GM23338 (cell line): ENCODE results near the gene RAD51D. TPM values are rescaled to one million over a fixed set of nuclear protein-coding genes. Genes with fewer than 3 reads are reported as not detected.

Experiments
- ATAC-seq: fragments of 200-7000 bp; cut with Tn5 transposase; 3 replicates; pipeline ENCODE4 v1.9.1; 2020
- DNase-seq: peaks from one replicate; pipeline ENCODE4 v3.0.0-alpha.2; 2015; ENCODE audit warnings: low spot score
- H2AFZ ChIP-seq: fragments of 200-600 bp; sonication (generic); 2 replicates; pipeline ENCODE4 v1.8.0; 2016; ENCODE audit warnings: antibody characterized with exemption, mild to moderate bottlenecking, moderate library complexity
- H3F3A ChIP-seq: fragments of 200-600 bp; sonication (generic); replicated peaks from 2 replicates; pipeline ENCODE4 v1.8.0; 2017; ENCODE audit warnings: antibody characterized with exemption, mixed run types, low read depth
- H3K27ac ChIP-seq: fragments of 200-600 bp; sonication (generic); 2 replicates; pipeline ENCODE4 v1.6.1; 2016; ENCODE audit warnings: low read depth
- H3K27me3 ChIP-seq: fragments of 200-600 bp; sonication (generic); 2 replicates; pipeline ENCODE4 v1.8.0; 2016; ENCODE audit warnings: mild to moderate bottlenecking, mixed run types, moderate library complexity; ENCODE audit not compliant: insufficient read depth
- H3K36me3 ChIP-seq: fragments of 200-600 bp; sonication (generic); 2 replicates; pipeline ENCODE4 v1.8.0; 2016; ENCODE audit warnings: mild to moderate bottlenecking; ENCODE audit not compliant: insufficient read depth
- H3K4me1 ChIP-seq: fragments of 200-600 bp; sonication (generic); 2 replicates; pipeline ENCODE4 v1.8.0; 2016; ENCODE audit warnings: mild to moderate bottlenecking, moderate library complexity; ENCODE audit not compliant: insufficient read depth
- H3K4me2 ChIP-seq: fragments of 200-600 bp; sonication (generic); 2 replicates; pipeline ENCODE4 v1.7.1; 2017; ENCODE audit warnings: mixed run types
- H3K4me3 ChIP-seq: fragments of 200-600 bp; sonication (generic); 2 replicates; pipeline ENCODE4 v1.6.1; 2016; ENCODE audit warnings: mixed run types
- H3K79me2 ChIP-seq: fragments of 200-600 bp; sonication (generic); replicated peaks from 2 replicates; pipeline ENCODE4 v1.8.0; 2017; ENCODE audit warnings: mild to moderate bottlenecking; ENCODE audit not compliant: insufficient read depth
- H3K9me2 ChIP-seq: fragments of 200-600 bp; sonication (generic); 2 replicates; pipeline ENCODE4 v1.8.0; 2017; ENCODE audit not compliant: insufficient read depth
- H4K20me1 ChIP-seq: fragments of 200-600 bp; sonication (generic); replicated peaks from 2 replicates; pipeline ENCODE4 v1.8.0; 2017; ENCODE audit warnings: mild to moderate bottlenecking; ENCODE audit not compliant: insufficient read depth
- H3K27ac Mint-ChIP-seq: 2 replicates; pipeline ENCODE4 v1.8.0; 2020; ENCODE audit warnings: inconsistent platforms, mild to moderate bottlenecking, moderate library complexity, mixed read lengths
- H3K27me3 Mint-ChIP-seq: 3 replicates; pipeline ENCODE4 v1.8.0; 2022; ENCODE audit warnings: low read depth, mild to moderate bottlenecking, moderate library complexity, mixed read lengths, inconsistent platforms; ENCODE audit not compliant: insufficient read depth, poor library complexity
- H3K36me3 Mint-ChIP-seq: 3 replicates; pipeline ENCODE4 v1.8.0; 2021; ENCODE audit warnings: low read depth, mild to moderate bottlenecking, inconsistent platforms, moderate library complexity, mixed read lengths
- H3K4me1 Mint-ChIP-seq: 3 replicates; pipeline ENCODE4 v1.8.0; 2020; ENCODE audit warnings: mild to moderate bottlenecking, inconsistent platforms, mixed read lengths
- H3K4me3 Mint-ChIP-seq: 3 replicates; pipeline ENCODE4 v1.8.0; 2021; ENCODE audit warnings: moderate library complexity, mild to moderate bottlenecking, inconsistent platforms, mixed read lengths
- H3K9me3 Mint-ChIP-seq: 3 replicates; pipeline ENCODE4 v1.8.0; 2020; ENCODE audit warnings: moderate library complexity, mild to moderate bottlenecking, inconsistent platforms, mixed read lengths
- CREB1 ChIP-seq: fragments of 250-450 bp; sonication (Bioruptor Pico); IDR thresholded peaks from 2 replicates; pipeline ENCODE4 v1.5.0; 2020; ENCODE audit warnings: low read depth, mild to moderate bottlenecking, moderate library complexity
- CTCF ChIP-seq, 2 experiments: fragments of 200-600 bp in 1 of 2; sonication (generic) in 1 of 2; conservative IDR thresholded peaks; 2 replicates each; pipeline versions ENCODE4 v1.5.1 to v1.6.1; 2016 to 2017; ENCODE audit warnings: antibody characterized with exemption in 2 of 2, low read depth in 2 of 2, mild to moderate bottlenecking in 2 of 2, moderate library complexity in 1 of 2
- ETS1 ChIP-seq: IDR thresholded peaks from 2 replicates; pipeline ENCODE4 v1.6.1; 2016; ENCODE audit warnings: antibody characterized with exemption
- EZH2 ChIP-seq: fragments of 200-600 bp; sonication (generic); IDR thresholded peaks from one replicate; pipeline ENCODE4 v1.8.0; 2017; ENCODE audit warnings: antibody characterized with exemption, mild to moderate bottlenecking, low read depth; ENCODE audit not compliant: unreplicated experiment
- EZH2phosphoT487 ChIP-seq: fragments of 200-600 bp; sonication (generic); IDR thresholded peaks from one replicate; pipeline ENCODE4 v1.8.1; 2018; ENCODE audit warnings: antibody characterized with exemption; ENCODE audit not compliant: unreplicated experiment
- JUNB ChIP-seq: IDR thresholded peaks from one replicate; pipeline ENCODE4 v1.6.1; 2016; ENCODE audit warnings: antibody characterized with exemption; ENCODE audit not compliant: unreplicated experiment
- NANOG ChIP-seq: IDR thresholded peaks from 2 replicates; pipeline ENCODE4 v1.6.1; 2016; ENCODE audit warnings: antibody characterized with exemption, borderline replicate concordance
- POLR2AphosphoS5 ChIP-seq: IDR thresholded peaks from 2 replicates; pipeline ENCODE4 v1.6.1; 2016; ENCODE audit warnings: antibody characterized with exemption, low read depth
- REST ChIP-seq: IDR thresholded peaks from one replicate; pipeline ENCODE4 v1.6.1; 2018; ENCODE audit warnings: antibody characterized with exemption; ENCODE audit not compliant: unreplicated experiment
- STAT1 ChIP-seq: IDR thresholded peaks from one replicate; pipeline ENCODE4 v1.6.1; 2016; ENCODE audit warnings: antibody characterized with exemption; ENCODE audit not compliant: unreplicated experiment
- ZNF114 ChIP-seq: fragments of 250-450 bp; sonication (Bioruptor Pico); IDR thresholded peaks from 2 replicates; pipeline ENCODE4 v1.5.0; 2020; ENCODE audit warnings: mild to moderate bottlenecking, moderate library complexity
- ZNF331 ChIP-seq: fragments of 250-450 bp; sonication (Bioruptor Pico); IDR thresholded peaks from 2 replicates; pipeline ENCODE4 v1.5.0; 2020; ENCODE audit warnings: low read depth, mild to moderate bottlenecking, moderate library complexity
- ZNF462 ChIP-seq: fragments of 250-450 bp; sonication (Bioruptor Pico); IDR thresholded peaks from 2 replicates; pipeline ENCODE4 v1.5.0; 2020; ENCODE audit warnings: mild to moderate bottlenecking, moderate library complexity
- polyA plus RNA-seq: library from polyadenylated mRNA; unstranded; fragments of >200 nt; fragmentation: Nextera tagmentation; extraction: Ambion mirVana; gene quantifications from 2 replicates; pipeline ENCODE4 v1.2.1, GENCODE V29; 2016
- total RNA-seq: library from RNA; depleted of rRNA; stranded (reverse); fragments of >200 nt; shearing (Covaris generic); gene quantifications from 2 replicates; pipeline ENCODE4 v1.2.3, GENCODE V29; 2014

Gene RAD51D
- total and polyA plus RNA-seq, 2 experiments from 2014 or later: 5.9 to 11.0 TPM

DNA sequence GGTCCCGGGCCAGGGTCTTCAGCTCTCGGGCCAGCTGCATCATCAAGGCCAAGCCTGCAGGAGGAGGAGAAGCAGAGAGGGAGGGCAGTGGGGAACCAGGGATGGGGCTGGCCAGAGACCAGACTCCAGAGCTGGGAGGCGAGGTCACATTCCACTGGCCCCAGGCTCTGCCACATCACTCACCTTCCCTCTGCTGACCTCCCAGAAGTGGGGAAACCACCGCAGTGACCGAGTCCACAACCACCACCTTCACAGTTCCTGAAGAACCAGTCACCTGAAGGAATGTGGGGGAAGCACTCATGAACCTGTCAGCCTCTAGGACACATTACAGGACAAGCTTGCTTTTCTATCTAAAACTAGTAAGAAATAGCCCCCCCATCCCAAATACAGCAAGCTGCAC is 16.4 kb downstream of the RAD51D start:
- H3K4me1 Mint-ChIP-seq: no peaks in the 10 kb centered on the region
- Histone ChIP-seq H3K79me2 (no peaks in the 10 kb centered on the region), H3K36me3 (no peaks in the 10 kb centered on the region), H2AFZ (no peak overlapping the region), H3F3A (no peaks in the 10 kb centered on the region), H3K27ac (no peak overlapping the region), H4K20me1 (no peaks in the 10 kb centered on the region), H3K9me2 (no peaks in the 10 kb centered on the region), H3K4me1 (no peaks in the 10 kb centered on the region), H3K4me2 (no peak overlapping the region), H3K4me3 (no peak overlapping the region), H3K27me3 (no peaks in the 10 kb centered on the region)
- peaks cover 2% of the 10 kb centered on the region for H3K27me3 Mint-ChIP-seq
- H3K9me3 Mint-ChIP-seq: no peaks in the 10 kb centered on the region
- no peak for DNase-seq
- TF ChIP-seq REST: no peak
- no peak for TF ChIP-seq NANOG
- no peak for TF ChIP-seq EZH2
- TF ChIP-seq POLR2AphosphoS5: no peak
- no peak for TF ChIP-seq ETS1
- no peak for TF ChIP-seq CTCF (conservative IDR thresholded peaks at IDR 0.05; ENCODE audit: low read depth in 2 of 2)
- TF ChIP-seq CREB1: no peak
- no peak for TF ChIP-seq ZNF331
- no peak for TF ChIP-seq STAT1
- TF ChIP-seq ZNF114 (CRISPR knock-in tag): no peak
- no peak for TF ChIP-seq JUNB
- TF ChIP-seq ZNF462: no peak
- no peak for TF ChIP-seq EZH2phosphoT487
- H3K4me3 Mint-ChIP-seq: no peak overlapping the region
- no peak overlapping the region for H3K27ac Mint-ChIP-seq
- ATAC-seq: no peak
- H3K36me3 Mint-ChIP-seq: peaks cover 35% of the 10 kb centered on the region
